Heart left ventricle (tissue), 16 donors: Measurements from ENCODE around the gene GJB5. TPM values are rescaled to one million over a fixed set of nuclear protein-coding genes. Genes with fewer than 3 reads are reported as not detected.

Experiments
- ATAC-seq, 4 donors: fragments of 200-7000 bp; cut with Tn5 transposase; one replicate each; pipeline ENCODE4 v1.9.1; 2020 to 2022; ENCODE audit warnings: moderate library complexity in 4 of 4, mild to moderate bottlenecking in 3 of 4, moderate number of reproducible peaks in 1 of 4
- DNase-seq, 5 donors: peaks; one replicate each; pipeline ENCODE4 v3.0.0-alpha.2; 2020
- H3K27ac ChIP-seq, 12 donors: fragments of 200-600 bp; sonication (generic) in 4 of 12; one replicate each; pipeline versions ENCODE4 v1.5.0 to v1.8.0; 2016 to 2022; ENCODE audit warnings: mild to moderate bottlenecking in 2 of 12
- H3K27me3 ChIP-seq, 9 donors: fragments of 200-600 bp; sonication (generic) in 2 of 9; one replicate each; pipeline versions ENCODE4 v1.5.1 to v1.8.0; 2016 to 2022; ENCODE audit warnings: mild to moderate bottlenecking in 3 of 9
- H3K36me3 ChIP-seq, 9 donors: fragments of 200-600 bp; sonication (generic) in 2 of 9; one replicate each; pipeline versions ENCODE4 v1.5.0 to v1.8.0; 2018 to 2022; ENCODE audit warnings: mild to moderate bottlenecking in 2 of 9
- H3K4me1 ChIP-seq, 12 donors: fragments of 200-600 bp; sonication (generic) in 4 of 12; one replicate each; pipeline versions ENCODE4 v1.5.0 to v1.8.0; 2016 to 2022; ENCODE audit warnings: mild to moderate bottlenecking in 3 of 12
- H3K4me3 ChIP-seq, 12 donors: fragments of 200-600 bp; sonication (generic) in 4 of 12; one replicate each; pipeline versions ENCODE4 v1.5.0 to v1.8.0; 2017 to 2022; ENCODE audit warnings: mild to moderate bottlenecking in 9 of 12, moderate library complexity in 4 of 12
- H3K9me3 ChIP-seq, 12 donors: fragments of 200-600 bp; sonication (generic) in 4 of 12; one replicate each; pipeline versions ENCODE4 v1.5.0 to v1.8.0; 2016 to 2022; ENCODE audit warnings: mild to moderate bottlenecking in 1 of 12
- CTCF ChIP-seq, 12 donors: fragments of 200-600 bp; sonication (generic) in 4 of 12; IDR thresholded peaks; one replicate each; pipeline versions ENCODE4 v1.5.0 to v1.8.0; 2018 to 2022; ENCODE audit warnings: antibody characterized with exemption in 12 of 12, mild to moderate bottlenecking in 5 of 12
- POLR2A ChIP-seq, 2 donors: fragments of 450-650 bp; IDR thresholded peaks; one replicate each; pipeline ENCODE4 v1.6.1; 2017; ENCODE audit warnings: antibody characterized with exemption in 2 of 2, mild to moderate bottlenecking in 2 of 2, moderate library complexity in 2 of 2
- WGBS, 4 donors: extraction: QIAGEN DNeasy Blood & Tissue Kit in 2 of 4; methylation state at CpG; one replicate each; pipeline versions ENCODE4 v1.1.5 to v1.1.7; 2013 to 2018; 5-methylcytosine and 5-hydroxymethylcytosine counted together
- intact Hi-C, 10 donors: fragments of 100-400 bp; cut with DNase I; formaldehyde crosslinking; loops; one replicate each; pipeline versions ENCODE4 v1.11.1 to v1.14.2; 2022
- long read RNA-seq, 3 donors: library from polyadenylated mRNA; unstranded; transcript quantifications; one replicate each; pipeline ENCODE4 v2.0.0, GENCODE V29; 2020 to 2021
- polyA plus RNA-seq, 2 donors: library from polyadenylated mRNA; stranded (reverse); fragments of 200-250 nt; gene quantifications; one replicate each; pipeline ENCODE4 v1.2.3, GENCODE V29; 2013
- total RNA-seq, 9 donors: library from RNA; depleted of rRNA in 2 of 9; stranded (reverse); fragments of >200 nt in 2 of 9; fragmentation: NEBNext Ultra II Directional in 3 of 9; extraction: Animal tissue kit (Norgen Biotek cat#: 25700) in 3 of 9; gene quantifications; one replicate each; pipeline versions ENCODE4 v1.1.0 to v1.2.4, GENCODE V29; 2016 to 2023
- donor health status: ischemic (EF 13 %, LVEDD 7.1; RV severe dilation, severe dysfunction).
- donor health status: healthy with polysubstance abuse.
- donor health status: DM: no; HTN: yes; CAD: no.
- donor health status: DM: no; HTN: no; CAD: no.
- donor health status: ischemic (EF 25% LVEDD 6.9; RV normal size, moderate dysfunction).
- donor health status: ischemic (EF 25% LVEDD 5.7; RV mildly dilated, moderate dysfunction).
- donor health status: healthy.
- donor health status: DM: yes; HTN: yes; CAD: no.
- donor health status: ischemic (EF 35%, LVEDD 5.7; RV mildly dilated, moderate dysfunction).
- donor health status: nonischemic (EF 11% LVEDD 7.7; RV severe dilation, severe dysfunction).
- donor health status: DM: yes; HTN: yes; CAD: no.
- donor health status: PGD.
- donor health status: ischemic (EF 29% LVEDD 5.4; RV normal size, mild dysfunction).
- donor health status: nonischemic (EF 23%, LVEDD 6.1; RV moderate dilation, normal function).

Gene GJB5
- total RNA-seq (not detected), polyA plus RNA-seq (not detected)
- long read RNA-seq, donor 1: 0 reads
- long read RNA-seq, donor 2: 0 reads
- long read RNA-seq, donor 3: 0 reads

- DNase-seq (no peak), ATAC-seq (no peak)
- H3K27me3 ChIP-seq: peaks cover 0 to 8% (median 0%) of the 10 kb centered on the region in 9 donors
- no peaks in the 10 kb centered on the region for H3K9me3 ChIP-seq
- WGBS, 4 donors: 58 to 93% (median 68%) methylated on average over 8 to 13 of the region's 13 CpGs
- H3K27ac ChIP-seq: no peak within 1 kb of the TSS
- intact Hi-C loops: no loop called here
- no peaks in the 10 kb centered on the region for H3K4me1 ChIP-seq
- TF ChIP-seq CTCF (IDR thresholded peaks at IDR 0.05): no peak
- TF ChIP-seq POLR2A (IDR thresholded peaks at IDR 0.05): no peak
- no peaks in the 10 kb centered on the region for H3K36me3 ChIP-seq
- H3K4me3 ChIP-seq: no peak within 1 kb of the TSS
Observed at GRCh38 chr1:34754964-34755637, at the start of gene GJB5. GJB5 (plus strand) TSS chr1:34755047; CDS start chr1:34757331, 2,284 bp downstream.

- ATAC-seq (peak in 3 of 4 donors; percentile 36 to 75 (median 74)), DNase-seq (no peak)
- peaks cover 0 to 12% (median 0%) of the 10 kb centered on the region in 9 donors for H3K27me3 ChIP-seq
- peaks cover 0 to 7% (median 0%) of the 10 kb centered on the region in 12 donors for H3K4me1 ChIP-seq
- H3K36me3 ChIP-seq: no peaks in the 10 kb centered on the region
- H3K4me3 ChIP-seq: no peak overlapping the region
- no peaks in the 10 kb centered on the region for H3K9me3 ChIP-seq
- intact Hi-C loops: no loop called here
- H3K27ac ChIP-seq: no peak overlapping the region
- 25 to 40% (median 37%) methylated on average over 3 of the region's 3 CpGs for WGBS, 4 donors
- TF ChIP-seq POLR2A (IDR thresholded peaks at IDR 0.05) (no peak), CTCF (IDR thresholded peaks at IDR 0.05) (no peak)
Observed at GRCh38 chr1:34705077-34705476, 49.8 kb upstream of the GJB5 start.

- ATAC-seq (no peak), DNase-seq (no peak)
- Histone ChIP-seq H3K4me3 (no peak overlapping the region), H3K27me3 (peaks cover 0 to 12% (median 0%) of the 10 kb centered on the region in 9 donors), H3K36me3 (no peaks in the 10 kb centered on the region), H3K27ac (no peak overlapping the region), H3K9me3 (no peaks in the 10 kb centered on the region), H3K4me1 (peaks cover 0 to 7% (median 0%) of the 10 kb centered on the region in 12 donors)
- TF ChIP-seq CTCF (IDR thresholded peaks at IDR 0.05) (no peak), POLR2A (IDR thresholded peaks at IDR 0.05) (no peak)
- 68 to 79% (median 76%) methylated on average over 4 of the region's 4 CpGs for WGBS, 4 donors
- intact Hi-C loops: no loop called here
Observed at GRCh38 chr1:34708106-34708505, 46.7 kb upstream of the GJB5 start.

- no peak for TF ChIP-seq POLR2A (IDR thresholded peaks at IDR 0.05)
- peaks cover 0 to 12% (median 0%) of the 10 kb centered on the region in 9 donors for H3K27me3 ChIP-seq
- WGBS, 4 donors: 36 to 46% (median 39%) methylated on average over 6 of the region's 6 CpGs
- DNase-seq: no peak
- ATAC-seq: no peak
- no peak overlapping the region for H3K4me3 ChIP-seq
- H3K36me3 ChIP-seq: no peaks in the 10 kb centered on the region
- no peak overlapping the region for H3K27ac ChIP-seq
- H3K9me3 ChIP-seq: no peaks in the 10 kb centered on the region
- H3K4me1 ChIP-seq: peaks cover 0 to 7% (median 0%) of the 10 kb centered on the region in 12 donors
- intact Hi-C loops: no loop called here
Observed at GRCh38 chr1:34709547-34709946, 45.3 kb upstream of the GJB5 start.
